ENCODE results near the gene SULF2. TPM values are rescaled to one million over a fixed set of nuclear protein-coding genes. Genes with fewer than 3 reads are reported as not detected.

Gene SULF2
- total RNA-seq, 4 donors from 2014 or later, result 41.2 to 177 (median 62.3) TPM

DNA sequence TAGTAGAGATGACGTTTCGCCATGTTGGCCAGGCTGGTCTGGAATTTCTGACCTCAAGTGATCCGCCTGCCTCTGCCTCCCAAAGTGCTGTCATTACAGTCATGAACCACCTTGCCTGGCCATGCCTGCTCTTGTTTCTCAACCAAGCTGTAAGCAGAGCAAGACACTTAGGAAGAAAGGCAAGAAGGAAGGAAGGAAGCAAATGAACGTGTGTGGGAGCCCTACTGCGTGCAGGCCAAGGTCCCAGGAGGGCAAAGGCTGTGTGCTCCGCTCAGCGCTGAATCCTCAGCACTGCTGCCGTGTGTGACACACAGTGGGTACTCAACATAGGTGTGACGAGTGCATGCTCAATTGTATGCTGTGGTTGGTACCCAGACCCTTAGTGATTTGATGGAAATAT is 47.4 kb downstream of the SULF2 start:
- H3K4me1 ChIP-seq, result peaks cover 0 to 18% (median 10%) of the 10 kb centered on the region in 3 donors
- no peak for ATAC-seq
- TF ChIP-seq POLR2AphosphoS5 (IDR thresholded peaks at IDR 0.05) (no peak), POLR2A (IDR thresholded peaks at IDR 0.05) (no peak), EP300 (IDR thresholded peaks at IDR 0.05) (no peak)
- TF ChIP-seq, protein P1, sequence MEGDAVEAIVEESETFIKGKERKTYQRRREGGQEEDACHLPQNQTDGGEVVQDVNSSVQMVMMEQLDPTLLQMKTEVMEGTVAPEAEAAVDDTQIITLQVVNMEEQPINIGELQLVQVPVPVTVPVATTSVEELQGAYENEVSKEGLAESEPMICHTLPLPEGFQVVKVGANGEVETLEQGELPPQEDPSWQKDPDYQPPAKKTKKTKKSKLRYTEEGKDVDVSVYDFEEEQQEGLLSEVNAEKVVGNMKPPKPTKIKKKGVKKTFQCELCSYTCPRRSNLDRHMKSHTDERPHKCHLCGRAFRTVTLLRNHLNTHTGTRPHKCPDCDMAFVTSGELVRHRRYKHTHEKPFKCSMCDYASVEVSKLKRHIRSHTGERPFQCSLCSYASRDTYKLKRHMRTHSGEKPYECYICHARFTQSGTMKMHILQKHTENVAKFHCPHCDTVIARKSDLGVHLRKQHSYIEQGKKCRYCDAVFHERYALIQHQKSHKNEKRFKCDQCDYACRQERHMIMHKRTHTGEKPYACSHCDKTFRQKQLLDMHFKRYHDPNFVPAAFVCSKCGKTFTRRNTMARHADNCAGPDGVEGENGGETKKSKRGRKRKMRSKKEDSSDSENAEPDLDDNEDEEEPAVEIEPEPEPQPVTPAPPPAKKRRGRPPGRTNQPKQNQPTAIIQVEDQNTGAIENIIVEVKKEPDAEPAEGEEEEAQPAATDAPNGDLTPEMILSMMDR (IDR thresholded peaks at IDR 0.05), result no peak
- 73% methylated on average over 3 of the region's 9 CpGs; no CpG with 5 or more reads in 1 of the 2 donors for WGBS, 2 donors (ENCODE audit: low coverage in 1 of 2)
- peaks cover 0 to 30% of the 10 kb centered on the region in 2 donors for H3K36me3 ChIP-seq
- no peak overlapping the region for H3K27ac ChIP-seq
- H3K4me3 ChIP-seq, result no peak overlapping the region
- H3K9me3 ChIP-seq, result no peaks in the 10 kb centered on the region
- H3K27me3 ChIP-seq, result no peaks in the 10 kb centered on the region

DNA sequence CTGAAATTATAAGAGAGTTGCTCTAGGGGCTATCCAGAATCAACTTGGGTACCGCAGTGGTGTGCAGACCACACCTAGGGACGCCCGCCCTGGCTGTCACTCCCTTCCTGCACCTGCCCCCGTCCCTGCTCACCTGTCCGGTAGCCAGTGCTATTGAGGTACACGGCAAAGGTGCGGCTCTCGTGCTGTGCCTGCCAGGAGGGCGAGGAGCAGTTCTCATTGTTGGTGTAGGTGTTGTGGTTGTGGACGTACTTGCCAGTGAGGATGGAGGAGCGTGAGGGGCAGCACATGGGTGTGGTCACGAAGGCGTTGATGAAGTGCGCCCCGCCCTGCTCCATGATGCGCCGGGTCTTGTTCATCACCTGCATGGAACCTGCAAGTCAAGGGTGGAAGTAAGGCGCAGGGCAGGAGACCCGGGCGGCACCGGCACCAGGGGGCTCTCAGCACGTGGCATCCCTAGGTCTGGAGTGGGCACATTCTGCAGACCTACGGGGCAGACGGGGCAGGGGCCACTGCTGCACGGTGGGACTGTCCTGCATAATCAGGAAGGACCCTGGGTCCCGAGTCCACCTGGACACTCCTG is 48.6 kb downstream of the SULF2 start:
- 100% methylated on average over 1 of the region's 26 CpGs for WGBS, 2 donors (ENCODE audit: low coverage in 1 of 2)
- no peak for ATAC-seq
- TF ChIP-seq POLR2A (IDR thresholded peaks at IDR 0.05) (no peak), POLR2AphosphoS5 (IDR thresholded peaks at IDR 0.05) (no peak), EP300 (IDR thresholded peaks at IDR 0.05) (no peak)
- TF ChIP-seq, protein P1 (IDR thresholded peaks at IDR 0.05), result no peak
- H3K27ac ChIP-seq, result no peak overlapping the region
- H3K9me3 ChIP-seq, result no peaks in the 10 kb centered on the region
- H3K27me3 ChIP-seq, result no peaks in the 10 kb centered on the region
- no peak overlapping the region for H3K4me3 ChIP-seq
- peaks cover 0 to 9% (median 2%) of the 10 kb centered on the region in 3 donors for H3K4me1 ChIP-seq
- H3K36me3 ChIP-seq, result peaks cover 0 to 42% of the 10 kb centered on the region in 2 donors

DNA sequence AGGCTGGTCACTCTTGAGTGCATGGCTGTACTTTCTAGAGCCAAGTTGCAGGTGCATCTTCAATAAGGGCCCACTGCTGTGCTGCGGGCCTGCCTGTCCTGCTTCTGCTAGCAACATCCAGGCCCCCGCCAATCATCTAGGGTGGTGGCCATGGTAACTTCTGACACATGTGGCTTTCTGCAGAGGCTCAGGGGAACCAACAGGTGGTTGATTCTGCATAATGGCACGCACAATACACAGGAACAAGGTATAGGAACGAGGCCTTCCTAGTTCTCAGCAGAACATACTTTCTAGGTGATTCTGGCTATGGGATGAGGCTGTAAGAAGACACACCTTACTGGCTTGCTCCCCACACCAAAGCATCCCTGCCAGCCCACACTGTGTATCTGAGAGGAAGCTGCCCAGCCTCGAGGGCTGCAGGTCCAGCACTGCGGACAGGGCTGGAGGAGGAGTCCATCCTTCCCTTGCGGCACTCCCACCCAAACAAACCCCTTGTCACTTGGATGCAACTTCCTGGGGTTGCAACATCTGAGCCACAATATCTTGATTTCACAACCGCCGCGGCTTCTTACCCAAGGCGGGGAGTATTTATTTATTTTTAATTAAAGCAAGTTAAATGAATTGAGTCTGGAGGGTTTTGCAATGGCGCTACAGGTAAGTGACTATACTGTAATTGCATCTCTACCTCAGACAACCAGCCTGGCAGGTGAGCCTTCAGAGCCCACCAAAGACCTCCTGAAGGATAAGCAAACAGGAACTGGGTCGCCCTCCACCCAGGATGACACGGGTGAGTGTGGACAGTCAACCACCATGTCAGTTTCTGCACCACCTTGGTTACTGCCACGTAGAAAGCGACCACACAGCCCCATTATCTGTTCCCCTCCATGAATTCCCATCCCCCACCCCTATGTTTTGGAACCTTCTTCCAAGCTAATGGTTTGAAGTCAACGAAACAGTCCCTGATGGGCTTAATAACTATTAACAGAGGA is 49.6 kb downstream of the SULF2 start:
- peaks cover 0 to 49% of the 10 kb centered on the region in 2 donors for H3K36me3 ChIP-seq
- no peaks in the 10 kb centered on the region for H3K9me3 ChIP-seq
- no peak overlapping the region for H3K27ac ChIP-seq
- 76 to 78% methylated on average over 9 to 14 of the region's 17 CpGs for WGBS, 2 donors (ENCODE audit: low coverage in 1 of 2)
- peak; percentile 58 for ATAC-seq
- no peak overlapping the region for H3K4me3 ChIP-seq
- no peaks in the 10 kb centered on the region for H3K27me3 ChIP-seq
- TF ChIP-seq POLR2A (IDR thresholded peaks at IDR 0.05) (no peak), POLR2AphosphoS5 (IDR thresholded peaks at IDR 0.05) (no peak), EP300 (IDR thresholded peaks at IDR 0.05) (no peak)
- TF ChIP-seq, protein P1 (IDR thresholded peaks at IDR 0.05), result no peak
- H3K4me1 ChIP-seq, result no peaks in the 10 kb centered on the region

DNA sequence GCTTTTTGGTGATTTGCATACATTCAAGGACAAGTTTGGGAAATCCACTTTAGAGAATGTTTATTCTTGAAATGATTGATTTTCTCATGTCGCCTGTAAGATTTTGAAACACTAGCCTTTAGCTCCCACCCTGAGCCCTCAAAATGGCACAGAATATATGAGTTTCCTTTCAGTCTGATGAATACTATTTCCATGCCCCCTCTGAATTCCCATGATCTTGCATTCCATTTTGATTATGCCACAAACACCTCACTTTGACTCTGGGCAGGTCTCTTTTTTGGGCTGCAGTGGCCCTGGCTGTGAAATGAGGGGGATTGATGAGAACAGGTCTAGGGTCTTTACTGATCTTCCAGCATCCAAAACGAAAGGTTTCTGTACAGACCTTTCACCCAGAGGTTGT is 50.4 kb downstream of the SULF2 start:
- no peak for ATAC-seq
- peaks cover 0 to 54% of the 10 kb centered on the region in 2 donors for H3K36me3 ChIP-seq
- H3K9me3 ChIP-seq, result no peaks in the 10 kb centered on the region
- H3K27me3 ChIP-seq, result no peaks in the 10 kb centered on the region
- H3K4me3 ChIP-seq, result no peak overlapping the region
- no peaks in the 10 kb centered on the region for H3K4me1 ChIP-seq
- WGBS, 2 donors (ENCODE audit: low coverage in 1 of 2), result 93 to 94% methylated on average over 1 to 2 of the region's 2 CpGs
- no peak overlapping the region for H3K27ac ChIP-seq
- TF ChIP-seq, protein P1 (IDR thresholded peaks at IDR 0.05), result no peak
- no peak for TF ChIP-seq EP300 (IDR thresholded peaks at IDR 0.05)
- TF ChIP-seq POLR2AphosphoS5 (IDR thresholded peaks at IDR 0.05), result no peak
- TF ChIP-seq POLR2A (IDR thresholded peaks at IDR 0.05), result no peak
